ENCODE data around the gene SUGP1.

Gene SUGP1

DNA sequence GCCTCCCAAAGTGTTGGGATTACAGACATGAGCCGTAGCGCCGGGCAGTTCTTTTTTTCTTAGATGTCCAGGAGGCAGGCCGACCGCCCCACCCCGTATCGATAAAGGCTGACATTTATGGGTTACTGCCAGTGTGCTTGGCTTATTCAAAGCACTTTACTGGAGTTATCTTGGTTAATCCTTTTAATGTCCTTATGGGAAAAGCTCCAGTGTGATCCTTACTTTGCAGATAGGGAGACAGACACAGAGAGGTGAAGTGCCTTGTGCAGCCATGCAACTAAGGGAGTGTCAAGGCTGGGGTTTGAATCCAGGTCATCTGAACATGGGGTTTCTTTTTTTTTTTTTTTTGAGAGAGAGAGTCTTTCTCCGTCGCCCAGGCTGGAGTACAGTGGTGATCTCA lies 89.3 kb downstream of the SUGP1 start:
- DNase-seq (ENCODE audit: low spot score) = no peak

DNA sequence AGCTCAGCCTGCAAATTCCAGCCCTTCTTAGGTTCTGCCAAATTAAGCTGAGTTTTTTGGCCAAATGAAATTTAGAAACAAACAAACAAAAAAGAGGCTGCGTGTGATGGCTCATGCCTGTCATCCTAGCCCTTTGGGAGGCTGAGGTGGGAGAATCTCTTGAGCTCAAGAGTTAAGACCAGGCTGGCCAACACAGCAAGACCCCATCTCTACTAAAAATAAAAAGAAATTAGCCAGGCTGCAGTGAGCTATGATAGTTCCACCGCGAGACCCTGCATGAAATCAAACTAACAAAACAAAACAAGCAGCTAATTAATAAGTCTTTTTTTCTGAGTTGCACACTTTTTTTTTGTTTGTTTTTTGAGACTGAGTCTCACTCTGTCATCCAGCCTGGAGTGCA lies 90.6 kb downstream of the SUGP1 start:
- DNase-seq (ENCODE audit: low spot score) = no peak

DNA sequence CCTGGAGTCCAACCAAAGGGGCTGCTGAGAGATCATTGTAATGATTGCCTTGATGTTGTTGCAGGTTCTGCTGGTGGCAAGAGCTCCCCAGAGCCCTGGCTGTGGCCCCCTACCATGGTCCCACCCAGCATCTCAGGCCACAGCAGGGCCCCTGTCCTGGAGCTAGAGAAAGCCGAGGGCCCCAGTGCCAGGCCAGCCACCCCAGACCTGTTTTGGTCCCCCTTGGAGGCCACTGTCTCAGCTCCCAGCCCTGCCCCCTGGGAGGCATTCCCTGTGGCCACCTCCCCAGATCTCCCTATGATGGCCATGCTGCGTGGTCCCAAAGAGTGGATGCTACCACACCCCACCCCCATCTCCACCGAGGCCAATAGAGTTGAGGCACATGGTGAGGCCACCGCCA lies 93.1 kb downstream of the SUGP1 start:
- DNase-seq (ENCODE audit: low spot score) = no peak

DNA sequence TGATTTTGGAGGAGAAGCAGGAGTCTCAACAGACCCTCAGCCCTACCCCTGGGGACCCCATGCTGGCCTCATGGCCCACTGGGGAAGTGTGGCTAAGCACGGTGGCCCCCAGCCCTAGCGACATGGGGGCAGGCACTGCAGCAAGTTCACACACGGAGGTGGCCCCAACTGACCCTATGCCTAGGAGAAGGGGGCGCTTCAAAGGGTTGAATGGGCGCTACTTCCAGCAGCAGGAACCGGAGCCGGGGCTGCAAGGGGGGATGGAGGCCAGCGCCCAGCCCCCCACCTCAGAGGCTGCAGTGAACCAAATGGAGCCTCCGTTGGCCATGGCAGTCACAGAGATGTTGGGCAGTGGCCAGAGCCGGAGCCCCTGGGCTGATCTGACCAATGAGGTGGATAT lies 93.6 kb downstream of the SUGP1 start:
- DNase-seq (ENCODE audit: low spot score) = no peak

DNA sequence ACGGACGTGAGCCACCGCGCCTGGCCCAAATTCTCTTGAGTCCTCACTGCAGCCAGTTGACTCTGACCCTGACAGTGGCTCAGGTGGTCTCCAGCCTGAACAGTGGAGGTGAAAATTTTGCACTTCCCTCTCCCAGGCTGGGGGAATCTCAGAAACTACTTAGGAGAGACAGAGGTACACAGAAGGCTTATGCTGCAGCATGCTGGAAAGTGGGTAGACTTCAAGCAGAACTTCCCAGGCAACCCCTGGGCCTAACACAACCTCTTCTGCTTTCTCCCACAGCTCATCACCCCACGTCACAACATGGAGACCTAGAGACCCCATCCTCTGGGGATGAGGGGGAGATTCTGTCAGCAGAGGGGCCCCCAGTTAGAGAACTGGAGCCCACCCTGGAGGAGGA lies 94.1 kb downstream of the SUGP1 start:
- DNase-seq (ENCODE audit: low spot score) = no peak

Measured in AG20443 (cell line).